H9 (cell line): ENCODE measurements around the gene GAD2. TPM values are rescaled to one million over a fixed set of nuclear protein-coding genes. Genes with fewer than 3 reads are reported as not detected.

Experiments used
- DNase-seq: peaks from one replicate; pipeline ENCODE4 v3.0.0-alpha.2; 2017
- H2AFZ ChIP-seq: one replicate; pipeline ENCODE4 v1.6.1; 2013; ENCODE audit warnings: mild to moderate bottlenecking, low read length, control low read depth, moderate library complexity
- H2AK5ac ChIP-seq: 2 replicates; pipeline ENCODE4 v1.6.1; 2013; ENCODE audit warnings: low read length, control low read depth, mixed read lengths; ENCODE audit not compliant: insufficient read length
- H2BK120ac ChIP-seq: one replicate; pipeline ENCODE4 v1.6.1; 2013; ENCODE audit warnings: low read depth, mild to moderate bottlenecking, low read length, control low read depth, inconsistent platforms; ENCODE audit not compliant: poor library complexity, severe bottlenecking
- H2BK12ac ChIP-seq: 2 replicates; pipeline ENCODE4 v1.6.1; 2013; ENCODE audit warnings: low read length, control low read depth, mixed read lengths, low read depth; ENCODE audit not compliant: insufficient read length
- H2BK15ac ChIP-seq: 2 replicates; pipeline ENCODE4 v1.6.1; 2013; ENCODE audit warnings: low read depth, low read length, control low read depth
- H2BK20ac ChIP-seq: one replicate; pipeline ENCODE4 v1.6.1; 2013; ENCODE audit warnings: low read depth, mild to moderate bottlenecking, low read length, control low read depth, inconsistent platforms; ENCODE audit not compliant: poor library complexity, severe bottlenecking
- H2BK5ac ChIP-seq: 2 replicates; pipeline ENCODE4 v1.6.1; 2013; ENCODE audit warnings: low read length, control low read depth, mixed read lengths; ENCODE audit not compliant: insufficient read length
- H3K14ac ChIP-seq: 2 replicates; pipeline ENCODE4 v1.6.1; 2013; ENCODE audit warnings: low read length, control low read depth; ENCODE audit not compliant: insufficient read depth
- H3K18ac ChIP-seq: 2 replicates; pipeline ENCODE4 v1.6.1; 2013; ENCODE audit warnings: low read depth, mild to moderate bottlenecking, mixed read lengths, low read length, control low read depth; ENCODE audit not compliant: insufficient read length
- H3K23ac ChIP-seq: 2 replicates; pipeline ENCODE4 v1.6.1; 2013; ENCODE audit warnings: low read length, control low read depth, mixed read lengths, low read depth; ENCODE audit not compliant: insufficient read length
- H3K23me2 ChIP-seq: 2 replicates; pipeline ENCODE4 v1.6.1; 2013; ENCODE audit warnings: low read depth, mild to moderate bottlenecking, mixed read lengths, low read length, control low read depth; ENCODE audit not compliant: insufficient read length, poor library complexity, severe bottlenecking
- H3K27ac ChIP-seq: 2 replicates; pipeline ENCODE4 v1.5.1; 2013; ENCODE audit warnings: low read length, control low read depth, mixed read lengths, low read depth; ENCODE audit not compliant: insufficient read length
- H3K27me3 ChIP-seq: 2 replicates; pipeline ENCODE4 v1.6.1; 2013; ENCODE audit warnings: low read length, control low read depth, inconsistent platforms; ENCODE audit not compliant: insufficient read depth
- H3K4ac ChIP-seq: 2 replicates; pipeline ENCODE4 v1.6.1; 2013; ENCODE audit warnings: low read depth, mild to moderate bottlenecking, control low read depth, inconsistent platforms, low read length, moderate library complexity
- H3K4me1 ChIP-seq: 2 replicates; pipeline ENCODE4 v1.6.1; 2013; ENCODE audit warnings: low read length, control low read depth, inconsistent platforms; ENCODE audit not compliant: insufficient read depth
- H3K4me2 ChIP-seq: 2 replicates; pipeline ENCODE4 v1.6.1; 2013; ENCODE audit warnings: low read length, control low read depth, mixed read lengths; ENCODE audit not compliant: insufficient read length, insufficient read depth
- H3K56ac ChIP-seq: 2 replicates; pipeline ENCODE4 v1.6.1; 2013; ENCODE audit warnings: low read depth, mild to moderate bottlenecking, mixed read lengths, low read length, control low read depth; ENCODE audit not compliant: insufficient read length
- H3K79me1 ChIP-seq: 2 replicates; pipeline ENCODE4 v1.6.1; 2013; ENCODE audit warnings: low read depth, mild to moderate bottlenecking, moderate library complexity, low read length, control low read depth, inconsistent platforms; ENCODE audit not compliant: insufficient read depth, poor library complexity, severe bottlenecking
- H3K79me2 ChIP-seq: 2 replicates; pipeline ENCODE4 v1.6.1; 2013; ENCODE audit warnings: low read length, control low read depth, inconsistent platforms; ENCODE audit not compliant: insufficient read depth
- H3K9ac ChIP-seq: 2 replicates; pipeline ENCODE4 v1.6.1; 2013; ENCODE audit warnings: low read length, control low read depth, mixed read lengths; ENCODE audit not compliant: insufficient read length; ENCODE audit errors: extremely low read depth
- H3K9me3 ChIP-seq: one replicate; pipeline ENCODE4 v1.6.1; 2013; ENCODE audit warnings: low read depth, low read length, inconsistent platforms; ENCODE audit not compliant: control insufficient read depth
- H3T11ph ChIP-seq: one replicate; pipeline ENCODE4 v1.6.1; 2013; ENCODE audit warnings: mild to moderate bottlenecking, low read length, control low read depth, inconsistent platforms
- H4K20me1 ChIP-seq: one replicate; pipeline ENCODE4 v1.6.1; 2013; ENCODE audit not compliant: control insufficient read depth, insufficient read length, insufficient read depth
- H4K5ac ChIP-seq: 2 replicates; pipeline ENCODE4 v1.6.1; 2013; ENCODE audit warnings: low read depth, mild to moderate bottlenecking, mixed read lengths, low read length, control low read depth; ENCODE audit not compliant: insufficient read length
- H4K8ac ChIP-seq: replicated peaks from 2 replicates; pipeline ENCODE4 v1.6.1; 2013; ENCODE audit warnings: low read length, control low read depth, mixed read lengths, low read depth; ENCODE audit not compliant: insufficient read length
- H4K91ac ChIP-seq: 2 replicates; pipeline ENCODE4 v1.6.1; 2013; ENCODE audit warnings: low read depth, mild to moderate bottlenecking, moderate library complexity, mixed read lengths, low read length, control low read depth; ENCODE audit not compliant: insufficient read length
- H3K27ac Mint-ChIP-seq, 3 experiments: 2 replicates in 2 of 3; 3 replicates in 1 of 3; pipeline ENCODE4 v1.8.0; 2020 to 2021; ENCODE audit warnings: mixed read lengths in 3 of 3, mild to moderate bottlenecking in 1 of 3, moderate library complexity in 1 of 3
- H3K27me3 Mint-ChIP-seq: 2 replicates; pipeline ENCODE4 v1.8.0; 2021; ENCODE audit warnings: low read depth, mild to moderate bottlenecking, moderate library complexity, mixed read lengths
- H3K36me3 Mint-ChIP-seq, 3 experiments: 2 replicates in 2 of 3; 3 replicates in 1 of 3; pipeline ENCODE4 v1.8.0; 2020 to 2021; ENCODE audit warnings: low read depth in 3 of 3, mixed read lengths in 3 of 3; ENCODE audit not compliant: insufficient read depth in 1 of 3
- H3K4me1 Mint-ChIP-seq, 2 experiments: 2 replicates each; pipeline ENCODE4 v1.8.0; 2020; ENCODE audit warnings: mixed read lengths in 2 of 2
- H3K4me3 Mint-ChIP-seq, 2 experiments: 2 replicates in 1 of 2; 3 replicates in 1 of 2; pipeline ENCODE4 v1.8.0; 2020 to 2021; ENCODE audit warnings: mild to moderate bottlenecking in 2 of 2, mixed read lengths in 2 of 2, moderate library complexity in 1 of 2
- H3K9me3 Mint-ChIP-seq, 2 experiments: 2 replicates in 1 of 2; 3 replicates in 1 of 2; pipeline ENCODE4 v1.8.0; 2020; ENCODE audit warnings: mild to moderate bottlenecking in 2 of 2, mixed read lengths in 2 of 2, moderate library complexity in 1 of 2
- CTCF ChIP-seq: fragments of 200-600 bp; sonication (generic); conservative IDR thresholded peaks from 3 replicates; pipeline ENCODE4 v1.8.0; 2021; ENCODE audit warnings: antibody characterized with exemption, mild to moderate bottlenecking
- WGBS: extraction: QIAGEN DNeasy Blood & Tissue Kit; methylation state at CpG from one replicate; pipeline ENCODE4 v1.1.7; 2013; ENCODE audit warnings: missing lambda C conversion rate, low lambda C conversion rate, mixed read lengths; ENCODE audit not compliant: insufficient read length; ENCODE audit errors: extremely low coverage; 5-methylcytosine and 5-hydroxymethylcytosine counted together
- total RNA-seq: library from RNA; stranded (reverse); gene quantifications from 2 replicates; pipeline ENCODE4 v1.2.1, GENCODE V29; 2021

The GAD2 gene
- total RNA-seq, 1 experiment from 2014 or later, result 2.0 TPM

GRCh38 chr10:26274391-26274790, 57.8 kb downstream of the GAD2 start:
- DNase-seq, result no peak
- Mint-ChIP-seq H3K4me1 (peaks cover 14 to 19% of the 10 kb centered on the region in 2 experiments), H3K27me3 (no peaks in the 10 kb centered on the region), H3K36me3 (no peaks in the 10 kb centered on the region), H3K9me3 (no peaks in the 10 kb centered on the region), H3K4me3 (no peak overlapping the region), H3K27ac (no peak overlapping the region)
- Histone ChIP-seq H4K5ac (no peak overlapping the region), H3K79me1 (no peaks in the 10 kb centered on the region), H4K91ac (no peak overlapping the region), H3K79me2 (no peaks in the 10 kb centered on the region), H2BK20ac (no peak overlapping the region), H3K56ac (no peak overlapping the region), H3K27ac (no peak overlapping the region), H2AFZ (no peak overlapping the region), H3K14ac (no peak overlapping the region), H3K27me3 (no peaks in the 10 kb centered on the region), H3K4me1 (no peaks in the 10 kb centered on the region), H2BK12ac (no peak overlapping the region), H3K4ac (no peak overlapping the region), H2AK5ac (no peak overlapping the region), H3K9me3 (no peaks in the 10 kb centered on the region), H2BK15ac (no peak overlapping the region), H3K9ac (no peak overlapping the region), H2BK5ac (no peak overlapping the region), H2BK120ac (no peak overlapping the region), H3K4me2 (no peak overlapping the region), H3K23ac (no peak overlapping the region), H3T11ph (no peak overlapping the region), H4K20me1 (no peaks in the 10 kb centered on the region), H3K18ac (no peak overlapping the region), H4K8ac (no peak overlapping the region), H3K23me2 (no peaks in the 10 kb centered on the region)
- whole genome bisulfite sequencing, result no CpG with 5 or more reads among the region's 5 CpGs
- no peak for TF ChIP-seq CTCF
